Measurements from ENCODE around the gene USP34. TPM values are rescaled to one million over a fixed set of nuclear protein-coding genes. Genes with fewer than 3 reads are reported as not detected.

Gene USP34
- total and polyA plus RNA-seq, 9 of the 15 experiments (the other 6 are each of a cell fraction or from before 2014, with no cell fraction given), result 19.8 to 108 (median 67.8) TPM

DNA sequence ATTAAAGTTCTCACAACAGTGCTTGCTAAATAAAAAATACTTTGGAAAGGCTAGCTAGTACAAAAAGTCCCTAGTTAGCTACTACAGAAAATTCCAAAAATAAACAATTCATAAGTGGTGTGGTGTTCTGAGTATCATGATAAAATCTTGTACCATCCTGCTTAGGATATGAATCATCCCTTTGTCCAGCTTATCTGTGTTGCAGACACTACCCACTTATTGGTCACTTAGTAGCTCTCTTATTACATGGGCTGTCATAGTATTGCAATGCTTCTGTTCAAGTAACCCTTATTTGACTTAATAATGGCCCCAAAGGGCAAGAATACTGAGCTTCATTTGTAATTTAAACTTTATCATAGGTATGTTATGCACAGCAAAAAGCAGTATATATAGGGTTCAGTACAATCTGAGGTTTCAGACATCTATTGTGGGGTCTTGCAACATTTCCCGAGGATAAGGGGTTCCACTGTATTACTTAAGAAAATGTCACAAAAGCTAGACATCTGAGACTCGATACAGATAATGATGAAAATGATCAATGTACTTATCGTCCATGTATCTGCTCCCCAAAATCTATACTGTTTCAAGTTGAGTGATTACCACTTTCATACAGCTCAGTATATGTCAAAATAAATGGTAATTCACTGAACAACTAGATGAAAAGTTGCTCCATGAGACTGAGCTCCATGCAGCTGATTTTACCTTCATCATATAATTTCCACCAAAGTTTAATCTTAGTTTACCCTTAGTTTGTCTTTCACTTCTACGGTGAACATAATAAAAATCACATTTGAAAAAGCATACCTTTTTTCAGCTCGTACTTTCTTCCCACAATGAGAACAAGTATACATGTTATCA lies 215.1 kb downstream of the USP34 start (continued):
- TF ChIP-seq, protein P1, sequence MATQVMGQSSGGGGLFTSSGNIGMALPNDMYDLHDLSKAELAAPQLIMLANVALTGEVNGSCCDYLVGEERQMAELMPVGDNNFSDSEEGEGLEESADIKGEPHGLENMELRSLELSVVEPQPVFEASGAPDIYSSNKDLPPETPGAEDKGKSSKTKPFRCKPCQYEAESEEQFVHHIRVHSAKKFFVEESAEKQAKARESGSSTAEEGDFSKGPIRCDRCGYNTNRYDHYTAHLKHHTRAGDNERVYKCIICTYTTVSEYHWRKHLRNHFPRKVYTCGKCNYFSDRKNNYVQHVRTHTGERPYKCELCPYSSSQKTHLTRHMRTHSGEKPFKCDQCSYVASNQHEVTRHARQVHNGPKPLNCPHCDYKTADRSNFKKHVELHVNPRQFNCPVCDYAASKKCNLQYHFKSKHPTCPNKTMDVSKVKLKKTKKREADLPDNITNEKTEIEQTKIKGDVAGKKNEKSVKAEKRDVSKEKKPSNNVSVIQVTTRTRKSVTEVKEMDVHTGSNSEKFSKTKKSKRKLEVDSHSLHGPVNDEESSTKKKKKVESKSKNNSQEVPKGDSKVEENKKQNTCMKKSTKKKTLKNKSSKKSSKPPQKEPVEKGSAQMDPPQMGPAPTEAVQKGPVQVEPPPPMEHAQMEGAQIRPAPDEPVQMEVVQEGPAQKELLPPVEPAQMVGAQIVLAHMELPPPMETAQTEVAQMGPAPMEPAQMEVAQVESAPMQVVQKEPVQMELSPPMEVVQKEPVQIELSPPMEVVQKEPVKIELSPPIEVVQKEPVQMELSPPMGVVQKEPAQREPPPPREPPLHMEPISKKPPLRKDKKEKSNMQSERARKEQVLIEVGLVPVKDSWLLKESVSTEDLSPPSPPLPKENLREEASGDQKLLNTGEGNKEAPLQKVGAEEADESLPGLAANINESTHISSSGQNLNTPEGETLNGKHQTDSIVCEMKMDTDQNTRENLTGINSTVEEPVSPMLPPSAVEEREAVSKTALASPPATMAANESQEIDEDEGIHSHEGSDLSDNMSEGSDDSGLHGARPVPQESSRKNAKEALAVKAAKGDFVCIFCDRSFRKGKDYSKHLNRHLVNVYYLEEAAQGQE (IDR thresholded peaks at IDR 0.05; ENCODE audit: borderline replicate concordance), result peak; percentile 29; the same call in 1 of the 2 replicates
- TF ChIP-seq, protein P1 (CRISPR knock-in tag; IDR thresholded peaks at IDR 0.05; ENCODE audit: low read depth), result no peak
- TF ChIP-seq, protein P2, sequence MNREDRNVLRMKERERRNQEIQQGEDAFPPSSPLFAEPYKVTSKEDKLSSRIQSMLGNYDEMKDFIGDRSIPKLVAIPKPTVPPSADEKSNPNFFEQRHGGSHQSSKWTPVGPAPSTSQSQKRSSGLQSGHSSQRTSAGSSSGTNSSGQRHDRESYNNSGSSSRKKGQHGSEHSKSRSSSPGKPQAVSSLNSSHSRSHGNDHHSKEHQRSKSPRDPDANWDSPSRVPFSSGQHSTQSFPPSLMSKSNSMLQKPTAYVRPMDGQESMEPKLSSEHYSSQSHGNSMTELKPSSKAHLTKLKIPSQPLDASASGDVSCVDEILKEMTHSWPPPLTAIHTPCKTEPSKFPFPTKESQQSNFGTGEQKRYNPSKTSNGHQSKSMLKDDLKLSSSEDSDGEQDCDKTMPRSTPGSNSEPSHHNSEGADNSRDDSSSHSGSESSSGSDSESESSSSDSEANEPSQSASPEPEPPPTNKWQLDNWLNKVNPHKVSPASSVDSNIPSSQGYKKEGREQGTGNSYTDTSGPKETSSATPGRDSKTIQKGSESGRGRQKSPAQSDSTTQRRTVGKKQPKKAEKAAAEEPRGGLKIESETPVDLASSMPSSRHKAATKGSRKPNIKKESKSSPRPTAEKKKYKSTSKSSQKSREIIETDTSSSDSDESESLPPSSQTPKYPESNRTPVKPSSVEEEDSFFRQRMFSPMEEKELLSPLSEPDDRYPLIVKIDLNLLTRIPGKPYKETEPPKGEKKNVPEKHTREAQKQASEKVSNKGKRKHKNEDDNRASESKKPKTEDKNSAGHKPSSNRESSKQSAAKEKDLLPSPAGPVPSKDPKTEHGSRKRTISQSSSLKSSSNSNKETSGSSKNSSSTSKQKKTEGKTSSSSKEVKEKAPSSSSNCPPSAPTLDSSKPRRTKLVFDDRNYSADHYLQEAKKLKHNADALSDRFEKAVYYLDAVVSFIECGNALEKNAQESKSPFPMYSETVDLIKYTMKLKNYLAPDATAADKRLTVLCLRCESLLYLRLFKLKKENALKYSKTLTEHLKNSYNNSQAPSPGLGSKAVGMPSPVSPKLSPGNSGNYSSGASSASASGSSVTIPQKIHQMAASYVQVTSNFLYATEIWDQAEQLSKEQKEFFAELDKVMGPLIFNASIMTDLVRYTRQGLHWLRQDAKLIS (CRISPR knock-in tag; IDR thresholded peaks at IDR 0.05), result no peak
- TF ChIP-seq NFATC3 (IDR thresholded peaks at IDR 0.05) (no peak), ZNF134 (CRISPR knock-in tag; conservative IDR thresholded peaks at IDR 0.05) (no peak), PHF8 (IDR thresholded peaks at IDR 0.05; ENCODE audit: borderline replicate concordance, low read length) (no peak)
- TF ChIP-seq, protein P3, sequence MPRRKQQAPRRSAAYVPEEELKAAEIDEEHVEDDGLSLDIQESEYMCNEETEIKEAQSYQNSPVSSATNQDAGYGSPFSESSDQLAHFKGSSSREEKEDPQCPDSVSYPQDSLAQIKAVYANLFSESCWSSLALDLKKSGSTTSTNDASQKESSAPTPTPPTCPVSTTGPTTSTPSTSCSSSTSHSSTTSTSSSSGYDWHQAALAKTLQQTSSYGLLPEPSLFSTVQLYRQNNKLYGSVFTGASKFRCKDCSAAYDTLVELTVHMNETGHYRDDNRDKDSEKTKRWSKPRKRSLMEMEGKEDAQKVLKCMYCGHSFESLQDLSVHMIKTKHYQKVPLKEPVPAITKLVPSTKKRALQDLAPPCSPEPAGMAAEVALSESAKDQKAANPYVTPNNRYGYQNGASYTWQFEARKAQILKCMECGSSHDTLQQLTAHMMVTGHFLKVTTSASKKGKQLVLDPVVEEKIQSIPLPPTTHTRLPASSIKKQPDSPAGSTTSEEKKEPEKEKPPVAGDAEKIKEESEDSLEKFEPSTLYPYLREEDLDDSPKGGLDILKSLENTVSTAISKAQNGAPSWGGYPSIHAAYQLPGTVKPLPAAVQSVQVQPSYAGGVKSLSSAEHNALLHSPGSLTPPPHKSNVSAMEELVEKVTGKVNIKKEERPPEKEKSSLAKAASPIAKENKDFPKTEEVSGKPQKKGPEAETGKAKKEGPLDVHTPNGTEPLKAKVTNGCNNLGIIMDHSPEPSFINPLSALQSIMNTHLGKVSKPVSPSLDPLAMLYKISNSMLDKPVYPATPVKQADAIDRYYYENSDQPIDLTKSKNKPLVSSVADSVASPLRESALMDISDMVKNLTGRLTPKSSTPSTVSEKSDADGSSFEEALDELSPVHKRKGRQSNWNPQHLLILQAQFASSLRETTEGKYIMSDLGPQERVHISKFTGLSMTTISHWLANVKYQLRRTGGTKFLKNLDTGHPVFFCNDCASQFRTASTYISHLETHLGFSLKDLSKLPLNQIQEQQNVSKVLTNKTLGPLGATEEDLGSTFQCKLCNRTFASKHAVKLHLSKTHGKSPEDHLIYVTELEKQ (CRISPR knock-in tag; IDR thresholded peaks at IDR 0.05), result no peak

Data from K562 (cell line).